ENCODE data around the gene MRPS23. TPM values are rescaled to one million over a fixed set of nuclear protein-coding genes. Genes with fewer than 3 reads are reported as not detected.

Gene MRPS23
- total RNA-seq, 4 donors from 2014 or later: 12.2 to 17.8 (median 15.0) TPM

- no peak for TF ChIP-seq POLR2A (IDR thresholded peaks at IDR 0.05)
- TF ChIP-seq CTCF (IDR thresholded peaks at IDR 0.05): no peak
- no peak for DNase-seq (ENCODE audit: low spot score in 2 of 2)
- intact Hi-C loops (cut with DNase I; ENCODE audit: low total_unique reads): no loop called here
- WGBS, 2 donors: 72 to 81% methylated on average over 12 of the region's 12 CpGs
- no peak overlapping the region for H3K4me3 ChIP-seq (ENCODE audit: low read depth, poor library complexity, severe bottlenecking)
These were observed 38.7 kb upstream of the MRPS23 start for GRCh38 chr17:57888311-57889216.

- DNase-seq (ENCODE audit: low spot score in 2 of 2): no peak
- intact Hi-C loops (cut with DNase I; ENCODE audit: low total_unique reads): no loop called here
- no peak overlapping the region for H3K4me3 ChIP-seq (ENCODE audit: low read depth, poor library complexity, severe bottlenecking)
- TF ChIP-seq POLR2A (IDR thresholded peaks at IDR 0.05) (no peak), CTCF (IDR thresholded peaks at IDR 0.05) (no peak)
- WGBS, 2 donors: 94 to 96% methylated on average over 4 of the region's 4 CpGs
These were observed 37.3 kb upstream of the MRPS23 start for GRCh38 chr17:57887161-57887560.

- 92 to 94% methylated on average over 4 of the region's 4 CpGs for WGBS, 2 donors
- intact Hi-C loops (cut with DNase I; ENCODE audit: low total_unique reads): no loop called here
- no peak for DNase-seq (ENCODE audit: low spot score in 2 of 2)
- H3K4me3 ChIP-seq (ENCODE audit: low read depth, poor library complexity, severe bottlenecking): no peak overlapping the region
- TF ChIP-seq CTCF (IDR thresholded peaks at IDR 0.05): no peak
- no peak for TF ChIP-seq POLR2A (IDR thresholded peaks at IDR 0.05)
These were observed 36.2 kb upstream of the MRPS23 start for GRCh38 chr17:57886020-57886419.

- no peak for DNase-seq (ENCODE audit: low spot score in 2 of 2)
These were observed 35.5 kb upstream of the MRPS23 start for GRCh38 chr17:57885148-57885915.

GRCh38 chr17:57881783-57882351 is 32.0 kb upstream of the MRPS23 start:
- intact Hi-C loops (cut with DNase I; ENCODE audit: low total_unique reads): no loop called here
- DNase-seq (ENCODE audit: low spot score in 2 of 2): no peak

More at GRCh38 chr17:57885148-57885915, 35.5 kb upstream of the MRPS23 start:
- H3K4me3 ChIP-seq (ENCODE audit: low read depth, poor library complexity, severe bottlenecking): no peak overlapping the region
- intact Hi-C loops (cut with DNase I; ENCODE audit: low total_unique reads): no loop called here
- TF ChIP-seq CTCF (IDR thresholded peaks at IDR 0.05) (no peak), POLR2A (IDR thresholded peaks at IDR 0.05) (no peak)
- 92 to 94% methylated on average over 54 to 61 of the region's 67 CpGs for WGBS, 2 donors

More at GRCh38 chr17:57881783-57882351, 32.0 kb upstream of the MRPS23 start:
- no peak overlapping the region for H3K4me3 ChIP-seq (ENCODE audit: low read depth, poor library complexity, severe bottlenecking)
- 47 to 52% methylated on average over 4 to 8 of the region's 9 CpGs for WGBS, 2 donors
- no peak for TF ChIP-seq POLR2A (IDR thresholded peaks at IDR 0.05)
- no peak for TF ChIP-seq CTCF (IDR thresholded peaks at IDR 0.05)
